Endothelial cell of umbilical vein (primary cell): ENCODE data around the gene PTPRD. TPM values are rescaled to one million over a fixed set of nuclear protein-coding genes. Genes with fewer than 3 reads are reported as not detected.

Experiments
- BruUV-seq: library from RNA; stranded (reverse); fragments of 400-500 nt; replicated peaks from 2 replicates; lab custom pipeline; 2021; lab: Mats Ljungman, UMichigan
- CTCF ChIA-PET: fragments of 300-600, 350-600 bp; sonication (Branson Sonifier 250); formaldehyde crosslinking; loops from one replicate; lab custom pipeline; 2021; ENCODE audit warnings: antibody characterized with exemption, inconsistent platforms; lab: Charles Lee
- POLR2A ChIA-PET: fragments of 300-600, 350-600 bp; sonication (Branson Sonifier 250); formaldehyde crosslinking; loops from one replicate; lab custom pipeline; 2021; ENCODE audit warnings: antibody characterized with exemption, inconsistent platforms; lab: Charles Lee
- DNase-seq: peaks from one replicate; pipeline ENCODE4 v3.0.0-alpha.2; 2011; ENCODE audit warnings: low read depth, low spot score
- FAIRE-seq: peaks from 2 replicates; lab custom pipeline; 2011; peaks lifted over from hg19 to GRCh38; lab: Jason Lieb, UNC
- H2AFZ ChIP-seq: 2 replicates; pipeline ENCODE4 v1.6.0; 2012; ENCODE audit warnings: low read depth, low read length, control low read depth, inconsistent platforms
- H3K27ac ChIP-seq: 2 replicates; pipeline ENCODE4 v1.5.1; 2011; ENCODE audit warnings: low read depth, mild to moderate bottlenecking, control low read depth, low read length, moderate library complexity; ENCODE audit not compliant: insufficient read depth
- H3K27me3 ChIP-seq, 2 experiments: 2 replicates each; pipeline versions ENCODE4 v1.6.0 to v1.6.1; 2011; ENCODE audit warnings: low read length in 2 of 2, mixed read lengths in 1 of 2; ENCODE audit not compliant: control insufficient read depth in 2 of 2, insufficient read depth in 2 of 2
- H3K36me3 ChIP-seq, 2 experiments: 2 replicates in 1 of 2; 3 replicates in 1 of 2; pipeline ENCODE4 v1.5.1; 2011; ENCODE audit warnings: low read length in 2 of 2, mild to moderate bottlenecking in 1 of 2, moderate library complexity in 1 of 2; ENCODE audit not compliant: control insufficient read depth in 2 of 2, insufficient read depth in 2 of 2; ENCODE audit errors: extremely low read depth in 1 of 2
- H3K4me1 ChIP-seq: 3 replicates; pipeline ENCODE4 v1.5.1; 2011; ENCODE audit warnings: mild to moderate bottlenecking, low read length; ENCODE audit not compliant: control insufficient read depth, insufficient read depth; ENCODE audit errors: extremely low read depth
- H3K4me2 ChIP-seq: 2 replicates; pipeline ENCODE4 v1.6.1; 2011; ENCODE audit warnings: low read length, control low read depth, mixed read lengths; ENCODE audit not compliant: insufficient read depth
- H3K4me3 ChIP-seq, 3 experiments: fragments of 200-600 bp in 1 of 3; sonication (generic), shearing (Covaris generic) in 1 of 3; replicated peaks in 1 of 3; 2 replicates each; pipeline ENCODE4 v1.5.1; 2011 to 2016; ENCODE audit warnings: control low read depth in 3 of 3, low read length in 3 of 3, mild to moderate bottlenecking in 2 of 3, inconsistent platforms in 1 of 3, low read depth in 1 of 3, moderate library complexity in 1 of 3; ENCODE audit not compliant: insufficient read depth in 1 of 3
- H3K79me2 ChIP-seq: 2 replicates; pipeline ENCODE4 v1.6.0; 2012; ENCODE audit warnings: low read length, inconsistent platforms; ENCODE audit not compliant: control insufficient read depth, insufficient read depth
- H3K9ac ChIP-seq: replicated peaks from 2 replicates; pipeline ENCODE3; 2011; ENCODE audit warnings: low read length, control low read depth; ENCODE audit not compliant: insufficient read depth; ENCODE audit errors: extremely low read depth
- H3K9me1 ChIP-seq: replicated peaks from 3 replicates; pipeline ENCODE4 v1.6.0; 2011; ENCODE audit warnings: mild to moderate bottlenecking, low read length; ENCODE audit not compliant: control insufficient read depth, insufficient read depth; ENCODE audit errors: extremely low read depth
- H3K9me3 ChIP-seq: replicated peaks from 2 replicates; pipeline ENCODE4 v1.5.1; 2012; ENCODE audit warnings: low read length, inconsistent platforms; ENCODE audit not compliant: control insufficient read depth, insufficient read depth
- H4K20me1 ChIP-seq: replicated peaks from 2 replicates; pipeline ENCODE3; 2011; ENCODE audit warnings: mild to moderate bottlenecking, low read length; ENCODE audit not compliant: control insufficient read depth, insufficient read depth; ENCODE audit errors: extremely low read depth
- EZH2 ChIP-seq: IDR thresholded peaks from 2 replicates; pipeline ENCODE4 v1.6.1; 2012; ENCODE audit warnings: borderline replicate concordance, low read depth, mild to moderate bottlenecking, moderate library complexity, low read length, inconsistent platforms; ENCODE audit not compliant: severe bottlenecking
- FOS ChIP-seq: IDR thresholded peaks from 2 replicates; pipeline ENCODE4 v1.6.1; 2011; ENCODE audit warnings: mild to moderate bottlenecking, low read length, moderate library complexity, borderline replicate concordance; ENCODE audit not compliant: insufficient read depth
- GATA2 ChIP-seq: IDR thresholded peaks from 2 replicates; pipeline ENCODE4 v1.7.0; 2011; ENCODE audit warnings: low read depth, mild to moderate bottlenecking, moderate library complexity, mixed read lengths, low read length; ENCODE audit not compliant: insufficient read length, insufficient read depth
- JUN ChIP-seq: IDR thresholded peaks from 2 replicates; pipeline ENCODE4 v1.6.1; 2011; ENCODE audit warnings: borderline replicate concordance, low read depth; ENCODE audit not compliant: insufficient read length, insufficient read depth
- MAX ChIP-seq: IDR thresholded peaks from 2 replicates; pipeline ENCODE4 v1.6.1; 2011; ENCODE audit not compliant: insufficient read depth, insufficient read length
- MYC ChIP-seq: IDR thresholded peaks from one replicate; pipeline ENCODE4 v1.6.1; 2011; ENCODE audit warnings: mild to moderate bottlenecking, low read depth, low read length
- POLR2A ChIP-seq: IDR thresholded peaks from 2 replicates; pipeline ENCODE4 v1.6.1; 2012; ENCODE audit warnings: low read depth, mild to moderate bottlenecking, control low read depth, low read length
- POLR2AphosphoS5 ChIP-seq: IDR thresholded peaks from 2 replicates; pipeline ENCODE4 v1.6.1; 2012; ENCODE audit warnings: low read depth, mild to moderate bottlenecking, control low read depth, low read length, moderate library complexity; ENCODE audit not compliant: insufficient read depth
- dilution Hi-C: fragments of 300-500 bp; cut with MboI; formaldehyde crosslinking; loops from one replicate; pipeline ENCODE4 v1.15.0; 2019; ENCODE audit warnings: low sequenced_read_pairs; ENCODE audit not compliant: extremely low pct_ligation_motif_present
- intact Hi-C: fragments of 100-400 bp; cut with micrococcal nuclease; formaldehyde crosslinking; loops from one replicate; pipeline ENCODE4 v1.10.0; 2022
- polyA plus RNA-seq, 4 experiments: library from polyadenylated mRNA; depleted of rRNA in 3 of 4; stranded (reverse) in 3 of 4; unstranded in 1 of 4; fragments of >200 nt; gene quantifications; 2 replicates each; pipeline versions ENCODE4 v1.2.1 to v1.2.3, GENCODE V29; 2011 to 2012; ENCODE audit warnings: missing spikeins in 1 of 4
- total RNA-seq: library from RNA; stranded (reverse); gene quantifications from 2 replicates; pipeline ENCODE4 v1.2.3, GENCODE V29; 2021
- TF ChIP-seq, protein P1 (sequence below), 2 donors: IDR thresholded peaks; 1 replicate in 1 of 2; 2 replicates in 1 of 2; pipeline ENCODE4 v1.5.1; 2011; ENCODE audit warnings: low read length in 2 of 2, mild to moderate bottlenecking in 2 of 2, moderate library complexity in 2 of 2, control low read depth in 1 of 2, inconsistent platforms in 1 of 2, low read depth in 1 of 2; ENCODE audit not compliant: insufficient read depth in 1 of 2; ENCODE audit errors: extremely low read depth in 1 of 2

The PTPRD gene
- total and polyA plus RNA-seq, 2 donors (not counting 3 experiments of a cell fraction or from before 2014, with no cell fraction given): 5.5 to 5.7 TPM

- POLR2A ChIA-PET: no interaction called here
- H3K9me3 ChIP-seq: no peaks in the 10 kb centered on the region
- no peak overlapping the region for H3K4me2 ChIP-seq
These were observed 50.0 kb downstream of the PTPRD start for GRCh38 chr9:10562581-10563343.

More at GRCh38 chr9:10562581-10563343, 50.0 kb downstream of the PTPRD start:
- no peak for TF ChIP-seq POLR2A
- TF ChIP-seq POLR2AphosphoS5: no peak
- TF ChIP-seq MAX: no peak
- no peak for TF ChIP-seq GATA2
- no peak for TF ChIP-seq JUN
- TF ChIP-seq FOS: no peak
- TF ChIP-seq, protein P1, sequence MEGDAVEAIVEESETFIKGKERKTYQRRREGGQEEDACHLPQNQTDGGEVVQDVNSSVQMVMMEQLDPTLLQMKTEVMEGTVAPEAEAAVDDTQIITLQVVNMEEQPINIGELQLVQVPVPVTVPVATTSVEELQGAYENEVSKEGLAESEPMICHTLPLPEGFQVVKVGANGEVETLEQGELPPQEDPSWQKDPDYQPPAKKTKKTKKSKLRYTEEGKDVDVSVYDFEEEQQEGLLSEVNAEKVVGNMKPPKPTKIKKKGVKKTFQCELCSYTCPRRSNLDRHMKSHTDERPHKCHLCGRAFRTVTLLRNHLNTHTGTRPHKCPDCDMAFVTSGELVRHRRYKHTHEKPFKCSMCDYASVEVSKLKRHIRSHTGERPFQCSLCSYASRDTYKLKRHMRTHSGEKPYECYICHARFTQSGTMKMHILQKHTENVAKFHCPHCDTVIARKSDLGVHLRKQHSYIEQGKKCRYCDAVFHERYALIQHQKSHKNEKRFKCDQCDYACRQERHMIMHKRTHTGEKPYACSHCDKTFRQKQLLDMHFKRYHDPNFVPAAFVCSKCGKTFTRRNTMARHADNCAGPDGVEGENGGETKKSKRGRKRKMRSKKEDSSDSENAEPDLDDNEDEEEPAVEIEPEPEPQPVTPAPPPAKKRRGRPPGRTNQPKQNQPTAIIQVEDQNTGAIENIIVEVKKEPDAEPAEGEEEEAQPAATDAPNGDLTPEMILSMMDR (IDR thresholded peaks at IDR 0.05; ENCODE audit: extremely low read depth in 1 of 2, insufficient read depth in 1 of 2, low read depth in 1 of 2, low read length in 2 of 2): no peak
- no peak for TF ChIP-seq EZH2
- TF ChIP-seq MYC: no peak
- BruUV-seq: no TSS peak
- dilution Hi-C loops (no loop called here), intact Hi-C loops (no loop called here)
- no peak for FAIRE-seq
- Histone ChIP-seq H3K9ac (no peak overlapping the region), H3K27me3 (no peaks in the 10 kb centered on the region), H3K27ac (no peak overlapping the region), H4K20me1 (no peaks in the 10 kb centered on the region), H3K9me1 (no peaks in the 10 kb centered on the region), H3K4me1 (no peaks in the 10 kb centered on the region), H3K4me3 (no peak overlapping the region), H2AFZ (no peak overlapping the region), H3K36me3 (no peaks in the 10 kb centered on the region), H3K79me2 (no peaks in the 10 kb centered on the region)
- no peak for DNase-seq
- CTCF ChIA-PET: no interaction called here
